IPS DF 4.7 (cell line): Measurements from ENCODE around the gene RAB40B.

Experiments used
- DNase-seq: peaks from one replicate; pipeline ENCODE4 v3.0.0-alpha.2; 2013; ENCODE audit warnings: low spot score; ENCODE audit errors: extremely low read depth

RAB40B gene

GRCh38 chr17:82692268-82692667, 6.2 kb downstream of the RAB40B start:
- DNase-seq = no peak

- DNase-seq = no peak
These were observed 6.8 kb downstream of the RAB40B start for GRCh38 chr17:82691714-82692113.

GRCh38 chr17:82690786-82691489, 7.6 kb downstream of the RAB40B start:
- DNase-seq = no peak

- no peak for DNase-seq
These were observed 9.4 kb downstream of the RAB40B start for GRCh38 chr17:82689077-82689476.

GRCh38 chr17:82687871-82688270, 10.6 kb downstream of the RAB40B start:
- DNase-seq = no peak

GRCh38 chr17:82687375-82687861, 11.1 kb downstream of the RAB40B start:
- no peak for DNase-seq

GRCh38 chr17:82686366-82687324, 11.9 kb downstream of the RAB40B start:
- DNase-seq = no peak

GRCh38 chr17:82685291-82685690, 13.2 kb downstream of the RAB40B start:
- DNase-seq = no peak

- no peak for DNase-seq
These were observed 14.2 kb downstream of the RAB40B start for GRCh38 chr17:82684228-82684841.

- DNase-seq = no peak
These were observed 15.0 kb downstream of the RAB40B start for GRCh38 chr17:82683534-82683933.

- no peak for DNase-seq
These were observed 17.0 kb downstream of the RAB40B start for GRCh38 chr17:82681547-82681946.

GRCh38 chr17:82679586-82680465, 18.7 kb downstream of the RAB40B start:
- no peak for DNase-seq

- DNase-seq = no peak
These were observed 20.1 kb downstream of the RAB40B start for GRCh38 chr17:82678265-82678891.

- DNase-seq = no peak
These were observed 21.1 kb downstream of the RAB40B start for GRCh38 chr17:82677353-82677925.

GRCh38 chr17:82675476-82676245, 22.8 kb downstream of the RAB40B start:
- no peak for DNase-seq

GRCh38 chr17:82674656-82675475, 23.6 kb downstream of the RAB40B start:
- no peak for DNase-seq

GRCh38 chr17:82670661-82671450, 27.6 kb downstream of the RAB40B start:
- no peak for DNase-seq
